Measurements from ENCODE around the gene FGD6. TPM values are rescaled to one million over a fixed set of nuclear protein-coding genes. Genes with fewer than 3 reads are reported as not detected.

The FGD6 gene
- total RNA-seq, 1 donor from 2014 or later, result 26.3 TPM

DNA sequence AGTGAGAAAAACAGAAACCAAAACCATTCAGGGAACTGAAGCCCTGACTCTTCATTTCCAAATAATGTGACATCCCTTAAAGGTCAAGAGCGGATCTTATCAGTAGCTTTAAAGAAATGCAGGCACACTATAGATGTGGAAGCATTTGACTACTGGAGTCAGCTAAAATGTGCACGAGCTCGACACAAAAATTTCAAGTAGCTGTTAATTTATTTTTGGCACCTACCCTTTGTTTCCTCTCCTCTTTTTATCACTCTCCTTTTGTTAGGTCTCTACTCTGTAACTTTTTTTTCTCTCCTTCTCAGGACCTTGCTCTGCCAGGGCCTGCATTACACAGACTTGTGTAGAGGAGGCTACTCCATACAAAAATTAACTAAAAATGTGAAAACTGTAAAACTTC is 58.3 kb downstream of the FGD6 start:
- H3K27ac ChIP-seq (replicated peaks), result peak overlapping the region; percentile 57
- no peaks in the 10 kb centered on the region for H3K36me3 ChIP-seq
- H3K4me1 ChIP-seq, result peaks cover 28% of the 10 kb centered on the region
- H3K9me3 ChIP-seq (replicated peaks), result no peaks in the 10 kb centered on the region
- H3K27me3 ChIP-seq (ENCODE audit: low read depth), result no peaks in the 10 kb centered on the region
- TF ChIP-seq CTCF (IDR thresholded peaks at IDR 0.05; ENCODE audit: borderline replicate concordance), result no peak
- no peak for DNase-seq
- intact Hi-C loops (cut with micrococcal nuclease), result no loop called here
- no peak overlapping the region for H3K4me3 ChIP-seq

- no peaks in the 10 kb centered on the region for H3K9me3 ChIP-seq (replicated peaks)
- H3K27ac ChIP-seq (replicated peaks), result no peak overlapping the region
- no peak for TF ChIP-seq CTCF (IDR thresholded peaks at IDR 0.05; ENCODE audit: borderline replicate concordance)
- H3K36me3 ChIP-seq, result peaks cover 3% of the 10 kb centered on the region
- no peaks in the 10 kb centered on the region for H3K27me3 ChIP-seq (ENCODE audit: low read depth)
- no peak overlapping the region for H3K4me3 ChIP-seq
- DNase-seq, result no peak
- no peaks in the 10 kb centered on the region for H3K4me1 ChIP-seq
- intact Hi-C loops (cut with micrococcal nuclease), result no loop called here
Observed at GRCh38 chr12:95151821-95152220, 65.4 kb downstream of the FGD6 start.

DNA sequence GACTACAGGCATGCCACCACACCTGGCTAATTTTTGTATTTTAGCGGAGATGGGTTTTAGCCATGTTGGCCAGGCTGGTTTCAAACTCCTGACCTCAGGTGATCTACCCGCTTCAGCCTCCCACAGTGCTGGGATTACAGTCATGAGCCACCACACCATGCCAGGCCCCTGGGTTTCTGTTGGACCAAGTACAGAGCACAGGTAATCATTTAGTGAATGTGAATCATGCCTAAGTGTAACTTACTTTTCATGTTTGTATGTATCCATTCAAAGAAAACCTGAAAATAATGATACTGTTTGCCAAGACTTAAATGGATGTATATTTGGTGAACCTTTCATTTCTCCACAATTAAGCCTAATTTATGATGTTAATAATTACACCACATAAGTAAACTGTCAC is 65.9 kb downstream of the FGD6 start:
- Histone ChIP-seq H3K27ac (replicated peaks) (no peak overlapping the region), H3K9me3 (replicated peaks) (no peaks in the 10 kb centered on the region), H3K27me3 (ENCODE audit: low read depth) (no peaks in the 10 kb centered on the region), H3K4me1 (no peaks in the 10 kb centered on the region), H3K4me3 (no peak overlapping the region), H3K36me3 (peaks cover 3% of the 10 kb centered on the region)
- no peak for TF ChIP-seq CTCF (IDR thresholded peaks at IDR 0.05; ENCODE audit: borderline replicate concordance)
- no peak for DNase-seq
- intact Hi-C loops (cut with micrococcal nuclease), result no loop called here

GRCh38 chr12:95150501-95150900 is 66.8 kb downstream of the FGD6 start:
- intact Hi-C loops (cut with micrococcal nuclease), result no loop called here
- Histone ChIP-seq H3K27ac (replicated peaks) (no peak overlapping the region), H3K36me3 (peaks cover 3% of the 10 kb centered on the region), H3K9me3 (replicated peaks) (no peaks in the 10 kb centered on the region), H3K4me1 (no peaks in the 10 kb centered on the region), H3K4me3 (no peak overlapping the region), H3K27me3 (ENCODE audit: low read depth) (no peaks in the 10 kb centered on the region)
- no peak for TF ChIP-seq CTCF (IDR thresholded peaks at IDR 0.05; ENCODE audit: borderline replicate concordance)
- no peak for DNase-seq

GRCh38 chr12:95147866-95148265 is 69.4 kb downstream of the FGD6 start:
- DNase-seq, result no peak
- Histone ChIP-seq H3K4me3 (no peak overlapping the region), H3K27me3 (ENCODE audit: low read depth) (no peaks in the 10 kb centered on the region), H3K36me3 (no peaks in the 10 kb centered on the region), H3K9me3 (replicated peaks) (no peaks in the 10 kb centered on the region), H3K27ac (replicated peaks) (no peak overlapping the region), H3K4me1 (peaks cover 16% of the 10 kb centered on the region)
- TF ChIP-seq CTCF (IDR thresholded peaks at IDR 0.05; ENCODE audit: borderline replicate concordance), result no peak
- intact Hi-C loops (cut with micrococcal nuclease), result no loop called here

- intact Hi-C loops (cut with micrococcal nuclease), result no loop called here
- no peak for DNase-seq
- Histone ChIP-seq H3K9me3 (replicated peaks) (no peaks in the 10 kb centered on the region), H3K36me3 (no peaks in the 10 kb centered on the region), H3K27me3 (ENCODE audit: low read depth) (no peaks in the 10 kb centered on the region), H3K27ac (replicated peaks) (no peak overlapping the region), H3K4me1 (peaks cover 25% of the 10 kb centered on the region), H3K4me3 (no peak overlapping the region)
- no peak for TF ChIP-seq CTCF (IDR thresholded peaks at IDR 0.05; ENCODE audit: borderline replicate concordance)
Observed at GRCh38 chr12:95146769-95147168, 70.5 kb downstream of the FGD6 start.

All from left ventricle myocardium inferior (tissue), 1 donor.